ENCODE measurements around the gene ZC3H12C.

Gene ZC3H12C

DNA sequence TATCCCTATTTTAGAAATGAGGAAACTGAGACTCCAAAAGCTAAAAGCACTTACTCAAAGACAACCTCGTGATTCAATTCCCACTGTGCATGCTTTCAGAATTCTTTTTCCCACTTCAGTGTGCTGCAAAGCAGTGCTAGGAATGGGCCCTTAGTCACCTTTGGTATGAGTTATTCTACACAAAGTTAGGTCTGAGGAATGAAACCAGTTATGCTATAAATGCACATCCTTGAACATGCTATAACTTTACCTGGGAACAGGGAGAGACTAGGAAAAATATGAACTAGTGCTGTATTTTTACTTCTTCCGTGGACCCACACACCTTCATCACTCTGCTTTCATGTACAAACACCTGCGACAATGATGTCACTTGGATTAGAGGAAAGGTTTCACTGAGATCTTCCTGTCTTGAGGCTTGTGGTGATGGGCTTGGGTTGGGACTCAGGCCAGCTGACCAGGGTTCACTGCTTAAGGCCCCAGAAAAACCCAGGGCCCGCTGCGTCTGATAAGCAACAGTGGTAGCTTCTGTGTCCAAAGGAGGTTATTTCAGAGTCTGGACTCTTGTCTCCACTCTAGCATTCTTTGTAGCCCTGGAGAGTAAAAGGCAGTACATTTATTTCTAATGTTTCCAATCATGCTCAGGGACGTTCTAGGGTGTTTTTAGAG, 81.6 kb downstream of the ZC3H12C start:
- no peaks in the 10 kb centered on the region for H3K27me3 ChIP-seq (ENCODE audit: insufficient read depth, low read depth)
- H3K4me2 ChIP-seq = no peak overlapping the region
- no peaks in the 10 kb centered on the region for H4K20me1 ChIP-seq (ENCODE audit: insufficient read depth)
- TF ChIP-seq CTCF (conservative IDR thresholded peaks at IDR 0.05; ENCODE audit: low read depth, low read length) = no peak
- H3K9ac ChIP-seq = no peak overlapping the region
- no peaks in the 10 kb centered on the region for H3K79me2 ChIP-seq (ENCODE audit: insufficient read depth, low read depth)
- H2AFZ ChIP-seq (ENCODE audit: low read depth) = no peak overlapping the region
- no peaks in the 10 kb centered on the region for H3K4me1 ChIP-seq (ENCODE audit: low read depth, poor library complexity, severe bottlenecking)
- no peaks in the 10 kb centered on the region for H3K36me3 ChIP-seq (ENCODE audit: insufficient read depth)
- no peak overlapping the region for H3K4me3 ChIP-seq (IDR thresholded peaks at IDR 0.05; ENCODE audit: insufficient read depth, low read depth, low read length)
- no peak overlapping the region for H3K27ac ChIP-seq

DNA sequence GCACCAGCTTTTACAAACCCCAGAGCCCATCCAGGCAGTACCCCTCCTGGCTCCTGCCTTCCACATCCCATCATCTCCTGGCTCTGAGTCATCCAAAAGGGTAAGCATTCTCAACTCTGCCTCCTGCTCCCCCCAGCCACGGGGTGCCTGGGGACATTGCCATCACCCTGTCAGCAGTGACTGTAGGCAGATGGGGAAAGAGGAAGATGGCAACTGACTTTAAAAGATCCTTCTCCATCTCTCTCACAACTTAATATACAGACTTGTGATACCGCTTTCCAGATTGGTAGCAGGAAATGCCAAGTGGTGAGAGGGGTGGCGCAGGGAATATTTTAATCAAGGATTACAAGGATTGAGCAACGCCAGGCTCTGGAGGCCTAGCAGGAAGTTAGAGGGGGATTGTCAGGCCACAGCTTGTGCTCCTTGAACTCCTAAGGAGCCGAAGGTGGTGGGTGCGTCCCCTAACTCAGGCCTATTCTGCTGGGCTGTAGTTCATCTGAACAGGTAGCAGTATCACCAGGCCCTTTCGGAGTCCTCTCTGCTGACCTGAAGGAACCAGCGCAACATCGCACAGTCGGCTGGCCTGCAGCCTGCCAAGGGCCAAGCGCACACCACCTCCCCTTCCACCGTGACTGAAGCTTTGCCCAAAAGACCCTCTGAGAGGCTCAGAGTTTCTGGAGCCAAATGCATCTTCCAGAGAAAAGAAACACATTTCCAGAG, 83.3 kb downstream of the ZC3H12C start:
- Histone ChIP-seq H4K20me1 (ENCODE audit: insufficient read depth) (no peaks in the 10 kb centered on the region), H3K36me3 (ENCODE audit: insufficient read depth) (no peaks in the 10 kb centered on the region), H3K4me1 (ENCODE audit: low read depth, poor library complexity, severe bottlenecking) (no peaks in the 10 kb centered on the region), H2AFZ (ENCODE audit: low read depth) (no peak overlapping the region), H3K27ac (no peak overlapping the region), H3K79me2 (ENCODE audit: insufficient read depth, low read depth) (no peaks in the 10 kb centered on the region), H3K27me3 (ENCODE audit: insufficient read depth, low read depth) (no peaks in the 10 kb centered on the region), H3K9ac (no peak overlapping the region), H3K4me2 (no peak overlapping the region), H3K4me3 (IDR thresholded peaks at IDR 0.05; ENCODE audit: insufficient read depth, low read depth, low read length) (no peak overlapping the region)
- TF ChIP-seq CTCF (conservative IDR thresholded peaks at IDR 0.05; ENCODE audit: low read depth, low read length) = no peak

DNA sequence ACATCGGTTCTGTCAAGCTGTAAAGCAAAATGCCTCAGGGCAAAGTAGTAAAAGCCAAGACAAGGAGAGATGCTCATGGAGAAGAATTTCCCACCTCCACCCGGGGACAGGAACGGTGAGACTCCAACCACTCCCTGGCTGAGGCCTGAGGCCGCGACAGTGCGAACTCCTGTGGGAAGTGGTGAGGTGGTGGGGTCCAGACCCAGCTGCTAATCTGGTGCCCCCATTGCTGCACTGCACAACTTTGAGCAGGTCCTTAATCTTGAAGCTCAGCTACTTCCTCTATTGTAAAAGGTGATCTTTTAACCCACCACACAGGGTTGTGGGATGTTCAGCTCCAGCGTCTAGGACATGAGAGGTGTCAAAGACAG, 83.9 kb downstream of the ZC3H12C start:
- H4K20me1 ChIP-seq (ENCODE audit: insufficient read depth) = no peaks in the 10 kb centered on the region
- no peak for TF ChIP-seq CTCF (conservative IDR thresholded peaks at IDR 0.05; ENCODE audit: low read depth, low read length)
- H3K4me1 ChIP-seq (ENCODE audit: low read depth, poor library complexity, severe bottlenecking) = no peaks in the 10 kb centered on the region
- no peak overlapping the region for H3K4me2 ChIP-seq
- no peak overlapping the region for H3K9ac ChIP-seq
- no peak overlapping the region for H2AFZ ChIP-seq (ENCODE audit: low read depth)
- H3K36me3 ChIP-seq (ENCODE audit: insufficient read depth) = no peaks in the 10 kb centered on the region
- H3K27me3 ChIP-seq (ENCODE audit: insufficient read depth, low read depth) = no peaks in the 10 kb centered on the region
- H3K4me3 ChIP-seq (IDR thresholded peaks at IDR 0.05; ENCODE audit: insufficient read depth, low read depth, low read length) = no peak overlapping the region
- no peaks in the 10 kb centered on the region for H3K79me2 ChIP-seq (ENCODE audit: insufficient read depth, low read depth)
- H3K27ac ChIP-seq = no peak overlapping the region

GRCh38 chr11:110179064-110179463, 85.9 kb downstream of the ZC3H12C start:
- Histone ChIP-seq H3K4me3 (IDR thresholded peaks at IDR 0.05; ENCODE audit: insufficient read depth, low read depth, low read length) (no peak overlapping the region), H3K4me2 (no peak overlapping the region), H3K27me3 (ENCODE audit: insufficient read depth, low read depth) (no peaks in the 10 kb centered on the region), H3K79me2 (ENCODE audit: insufficient read depth, low read depth) (no peaks in the 10 kb centered on the region), H3K4me1 (ENCODE audit: low read depth, poor library complexity, severe bottlenecking) (no peaks in the 10 kb centered on the region), H4K20me1 (ENCODE audit: insufficient read depth) (no peaks in the 10 kb centered on the region), H3K9ac (no peak overlapping the region), H2AFZ (ENCODE audit: low read depth) (no peak overlapping the region), H3K36me3 (ENCODE audit: insufficient read depth) (no peaks in the 10 kb centered on the region), H3K27ac (no peak overlapping the region)
- TF ChIP-seq CTCF (conservative IDR thresholded peaks at IDR 0.05; ENCODE audit: low read depth, low read length) = no peak

All from KMS-11 (cell line).